Chondrocyte (in vitro differentiated cells): ENCODE data around the gene TUBB. TPM values are rescaled to one million over a fixed set of nuclear protein-coding genes. Genes with fewer than 3 reads are reported as not detected.
A peak's percentile ranks its signal among the peaks of the same experiment; 100 is the strongest.

Experiments
- DNase-seq: peaks from one replicate; pipeline ENCODE4 v3.0.0; 2021; ENCODE audit warnings: mixed read lengths, low spot score
- H3K27ac Mint-ChIP-seq: one replicate; pipeline ENCODE4 v1.8.0; 2021; ENCODE audit warnings: mild to moderate bottlenecking, moderate library complexity, mixed read lengths; ENCODE audit not compliant: unreplicated experiment
- H3K27me3 Mint-ChIP-seq: 2 replicates; pipeline ENCODE4 v1.8.0; 2021; ENCODE audit warnings: low read depth, mixed read lengths
- H3K36me3 Mint-ChIP-seq: 2 replicates; pipeline ENCODE4 v1.8.0; 2021; ENCODE audit warnings: low read depth, mixed read lengths
- H3K4me1 Mint-ChIP-seq: 2 replicates; pipeline ENCODE4 v1.8.0; 2021; ENCODE audit warnings: low read depth, mild to moderate bottlenecking, mixed read lengths
- H3K4me3 Mint-ChIP-seq: one replicate; pipeline ENCODE4 v1.8.0; 2021; ENCODE audit warnings: mild to moderate bottlenecking, moderate library complexity, mixed read lengths; ENCODE audit not compliant: unreplicated experiment
- H3K9me3 Mint-ChIP-seq: 2 replicates; pipeline ENCODE4 v1.8.0; 2021; ENCODE audit warnings: low read depth, mixed read lengths
- long read RNA-seq: library from polyadenylated mRNA; stranded (forward); transcript quantifications from one replicate; pipeline ENCODE4 v2.0.0, GENCODE V29; 2021
- total RNA-seq: library from RNA; stranded (reverse); gene quantifications from 3 replicates; pipeline ENCODE4 v1.2.1, GENCODE V29; 2021
- TF ChIP-seq, protein P1 (sequence below): fragments of 200-600 bp; sonication (generic); IDR thresholded peaks from 2 replicates; pipeline ENCODE4 v1.5.0; 2021; ENCODE audit warnings: antibody characterized with exemption, mild to moderate bottlenecking, moderate library complexity

Gene TUBB
- total RNA-seq, result 681 to 975 TPM (median 692 TPM) in 3 replicates
- long read RNA-seq, transcript TUBB-205 (4 exons, 2,670 nt), result major isoform, 1,592 of 1,730 reads
- long read RNA-seq, transcript TUBB-208 (4 exons, 2,903 nt), result minor isoform, 5 of 1,730 reads
- long read RNA-seq, transcript TUBB-206 (4 exons, 2,632 nt), result minor isoform, 25 of 1,730 reads
- long read RNA-seq, partial matches to known transcripts, result 26 of 1,730 reads
- long read RNA-seq, other reads (novel, unspliced or antisense), result 79 of 1,730 reads

DNA sequence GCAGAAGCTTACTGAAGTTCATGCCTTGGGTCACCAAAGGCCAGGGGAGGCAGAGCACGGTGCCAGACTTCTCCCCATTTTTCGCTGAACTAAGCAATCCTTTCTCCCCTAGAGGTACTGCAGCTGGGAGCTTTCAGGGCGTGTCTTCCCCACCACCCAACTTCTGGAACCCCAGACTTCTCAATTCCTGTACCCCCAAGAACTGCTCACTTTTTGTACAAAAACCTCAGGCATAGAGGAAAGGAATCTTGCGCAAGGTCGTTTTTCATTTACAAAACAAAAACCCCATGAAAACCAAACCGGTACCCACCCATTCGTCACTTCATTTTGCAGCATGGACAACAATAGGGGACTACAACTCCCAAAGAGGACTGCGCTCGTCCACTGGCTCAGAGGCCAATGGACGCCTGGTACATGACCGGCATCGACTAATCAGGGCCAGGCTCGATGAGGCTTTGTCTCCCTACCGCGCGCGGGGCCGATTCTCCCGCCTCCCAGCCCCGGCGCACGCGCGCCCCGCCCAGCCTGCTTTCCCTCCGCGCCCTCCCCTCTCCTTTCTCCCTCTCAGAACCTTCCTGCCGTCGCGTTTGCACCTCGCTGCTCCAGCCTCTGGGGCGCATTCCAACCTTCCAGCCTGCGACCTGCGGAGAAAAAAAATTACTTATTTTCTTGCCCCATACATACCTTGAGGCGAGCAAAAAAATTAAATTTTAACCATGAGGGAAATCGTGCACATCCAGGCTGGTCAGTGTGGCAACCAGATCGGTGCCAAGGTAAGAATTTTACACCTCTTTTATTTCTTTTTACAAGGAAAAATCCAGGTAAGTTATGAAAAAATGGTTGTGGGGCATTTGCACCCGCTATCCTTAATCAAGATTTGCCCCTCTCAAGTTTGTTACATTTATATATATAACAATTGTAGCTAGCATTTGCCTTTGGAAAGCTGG is at the start of gene TUBB:
TSS of gene TUBB (plus strand) at position 562 of the 947 bp plus-strand sequence. CDS start at position 717, 155 bp downstream.
- peak; percentile 98 for DNase-seq
- TF ChIP-seq, protein P1, sequence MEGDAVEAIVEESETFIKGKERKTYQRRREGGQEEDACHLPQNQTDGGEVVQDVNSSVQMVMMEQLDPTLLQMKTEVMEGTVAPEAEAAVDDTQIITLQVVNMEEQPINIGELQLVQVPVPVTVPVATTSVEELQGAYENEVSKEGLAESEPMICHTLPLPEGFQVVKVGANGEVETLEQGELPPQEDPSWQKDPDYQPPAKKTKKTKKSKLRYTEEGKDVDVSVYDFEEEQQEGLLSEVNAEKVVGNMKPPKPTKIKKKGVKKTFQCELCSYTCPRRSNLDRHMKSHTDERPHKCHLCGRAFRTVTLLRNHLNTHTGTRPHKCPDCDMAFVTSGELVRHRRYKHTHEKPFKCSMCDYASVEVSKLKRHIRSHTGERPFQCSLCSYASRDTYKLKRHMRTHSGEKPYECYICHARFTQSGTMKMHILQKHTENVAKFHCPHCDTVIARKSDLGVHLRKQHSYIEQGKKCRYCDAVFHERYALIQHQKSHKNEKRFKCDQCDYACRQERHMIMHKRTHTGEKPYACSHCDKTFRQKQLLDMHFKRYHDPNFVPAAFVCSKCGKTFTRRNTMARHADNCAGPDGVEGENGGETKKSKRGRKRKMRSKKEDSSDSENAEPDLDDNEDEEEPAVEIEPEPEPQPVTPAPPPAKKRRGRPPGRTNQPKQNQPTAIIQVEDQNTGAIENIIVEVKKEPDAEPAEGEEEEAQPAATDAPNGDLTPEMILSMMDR, result peak; percentile 6
- Mint-ChIP-seq H3K4me3 (peak within 1 kb of the TSS; percentile 96), H3K27me3 (no peaks in the 10 kb centered on the region), H3K36me3 (peaks cover 41% of the 10 kb centered on the region), H3K4me1 (peaks cover 63% of the 10 kb centered on the region), H3K9me3 (no peaks in the 10 kb centered on the region), H3K27ac (peak within 1 kb of the TSS; percentile 96)

DNA sequence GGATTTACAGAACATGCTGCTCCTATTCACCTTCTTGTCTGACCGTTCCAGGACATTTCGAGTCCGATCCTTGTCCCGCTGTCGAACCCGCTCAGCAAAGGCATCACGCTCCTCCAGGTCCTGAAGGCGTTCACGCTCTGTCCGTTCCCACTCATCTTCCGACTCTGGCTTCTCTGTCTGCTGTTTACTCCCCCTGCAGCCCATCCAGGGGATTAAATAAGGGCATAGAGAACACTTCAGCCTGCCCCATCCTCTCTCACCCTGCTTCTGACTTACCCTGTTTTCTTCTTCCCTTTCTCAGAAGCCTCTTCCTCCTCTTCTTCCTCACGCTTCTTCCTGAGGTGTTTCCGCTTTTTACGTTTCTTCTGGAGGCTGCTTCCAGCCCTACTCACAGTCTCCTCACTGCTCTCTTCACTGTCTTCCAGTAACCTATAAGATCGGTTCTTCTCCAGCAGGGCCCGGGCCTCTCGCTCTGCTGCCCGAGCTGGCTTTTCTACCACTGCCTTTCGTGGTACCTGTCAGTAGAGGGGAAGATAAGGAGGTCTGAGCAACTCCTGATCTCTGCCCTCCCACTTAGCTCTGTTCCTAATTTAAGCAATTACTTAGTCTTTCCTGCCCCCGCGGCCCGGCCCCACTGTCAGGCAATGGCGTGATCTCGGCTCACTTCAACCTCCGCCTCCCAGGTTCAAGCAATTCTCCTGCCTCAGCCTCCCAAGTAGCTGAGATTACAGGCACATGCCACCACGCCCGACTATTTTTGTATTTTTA is 49.2 kb upstream of the TUBB start:
- H3K4me1 Mint-ChIP-seq, result peaks cover 24% of the 10 kb centered on the region
- H3K27me3 Mint-ChIP-seq, result no peaks in the 10 kb centered on the region
- TF ChIP-seq, protein P1, result peak; percentile 46
- H3K4me3 Mint-ChIP-seq, result peak overlapping the region; percentile 66
- DNase-seq, result no peak
- peak overlapping the region; percentile 55 for H3K27ac Mint-ChIP-seq
- no peaks in the 10 kb centered on the region for H3K9me3 Mint-ChIP-seq
- H3K36me3 Mint-ChIP-seq, result peaks cover 18% of the 10 kb centered on the region

DNA sequence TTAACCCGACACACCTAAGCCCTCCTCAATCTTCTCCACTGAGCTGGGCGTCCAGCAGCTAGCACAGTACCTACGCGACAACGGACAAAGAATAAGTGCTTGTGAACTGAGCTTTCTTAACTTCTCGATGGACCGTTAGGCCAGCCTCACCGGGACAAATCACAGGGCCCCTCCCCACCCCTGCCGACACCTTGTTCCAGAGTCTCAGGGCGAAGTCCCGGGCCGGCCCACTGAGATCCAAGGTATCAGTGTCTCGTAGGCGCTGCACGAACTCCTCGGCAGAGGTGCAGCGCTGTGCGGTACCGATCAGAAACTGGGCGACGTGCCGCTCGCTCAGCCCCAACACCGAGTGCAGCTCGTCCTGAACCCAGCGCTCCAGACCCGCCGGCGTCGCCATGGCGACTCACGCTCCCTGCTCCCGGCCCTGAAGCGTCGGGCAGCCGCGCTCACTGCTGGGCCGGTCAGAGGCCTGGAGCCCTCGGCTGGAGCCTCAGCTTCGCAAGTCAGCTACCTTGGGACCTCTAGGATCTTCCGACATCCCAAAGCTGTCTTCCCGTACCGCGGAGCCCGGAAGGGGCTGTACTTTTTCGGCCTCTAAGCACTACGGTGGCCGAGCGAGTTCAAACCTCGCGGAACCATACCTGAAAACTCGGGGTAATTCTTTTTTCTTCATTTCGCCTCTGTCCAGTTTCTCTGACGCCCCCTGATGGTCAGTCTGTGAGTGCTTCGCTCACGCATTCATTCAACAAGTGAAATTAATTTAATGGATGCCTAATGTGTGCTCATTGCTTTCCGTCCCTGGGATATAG is 47.5 kb upstream of the TUBB start, which contains the start of gene DHX16:
TSS of gene DHX16 (minus strand) at position 562 of the 809 bp plus-strand sequence. CDS start at position 397, 165 bp downstream.
- peak within 1 kb of the TSS; percentile 89 for H3K4me3 Mint-ChIP-seq
- no peaks in the 10 kb centered on the region for H3K27me3 Mint-ChIP-seq
- peak within 1 kb of the TSS; percentile 89 for H3K27ac Mint-ChIP-seq
- H3K4me1 Mint-ChIP-seq, result peaks cover 30% of the 10 kb centered on the region
- no peak for DNase-seq
- H3K9me3 Mint-ChIP-seq, result no peaks in the 10 kb centered on the region
- TF ChIP-seq, protein P1, result peak; percentile 90
- H3K36me3 Mint-ChIP-seq, result peaks cover 28% of the 10 kb centered on the region

DNA sequence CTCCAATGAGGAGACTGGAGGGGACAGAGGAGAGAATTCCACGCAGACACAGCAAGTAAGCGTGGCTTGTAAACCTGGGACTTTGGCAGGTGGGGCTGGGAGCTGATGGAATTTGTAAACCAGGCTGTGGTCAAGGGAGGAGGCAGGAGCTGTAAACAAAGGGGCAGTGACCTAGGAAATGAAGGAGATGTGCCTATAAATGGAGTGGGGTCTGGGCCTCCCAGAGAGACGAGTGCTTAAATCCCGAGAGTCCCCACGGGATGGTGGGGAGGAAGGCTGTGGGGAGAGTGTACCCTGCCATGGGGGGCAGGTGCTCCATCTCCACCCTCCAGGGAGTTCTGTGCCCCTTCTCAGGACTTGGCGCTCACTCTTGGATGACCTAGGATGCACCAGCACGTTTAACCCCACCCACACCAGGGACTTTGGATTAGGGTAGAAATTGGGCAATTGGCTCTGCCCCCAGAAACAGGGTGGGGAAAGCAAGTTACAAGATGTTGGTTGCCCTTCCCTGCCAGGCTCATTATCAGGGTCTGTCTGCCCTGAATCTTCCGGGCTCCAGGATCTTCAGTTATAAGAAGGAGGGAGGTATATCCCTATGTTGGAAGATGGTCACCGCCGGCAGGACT is 43.4 kb upstream of the TUBB start:
- H3K36me3 Mint-ChIP-seq, result peaks cover 19% of the 10 kb centered on the region
- no peaks in the 10 kb centered on the region for H3K9me3 Mint-ChIP-seq
- DNase-seq, result no peak
- H3K4me3 Mint-ChIP-seq, result no peak overlapping the region
- no peaks in the 10 kb centered on the region for H3K27me3 Mint-ChIP-seq
- TF ChIP-seq, protein P1, result no peak
- H3K27ac Mint-ChIP-seq, result no peak overlapping the region
- H3K4me1 Mint-ChIP-seq, result peaks cover 50% of the 10 kb centered on the region
